HEK293 (cell line): Measurements from ENCODE around the gene COL1A1.
A peak's percentile ranks its signal among the peaks of the same experiment; 100 is the strongest.

ENCODE experiments used
- EGR2 ChIP-seq: fragments of 450-650 bp; formaldehyde crosslinking; IDR thresholded peaks from 2 replicates; pipeline ENCODE4 v1.5.1; 2016; ENCODE audit warnings: low read depth, missing biosample characterization, missing genetic modification characterization
- ELK4 ChIP-seq: IDR thresholded peaks from 2 replicates; pipeline ENCODE4 v1.6.1; 2011; ENCODE audit warnings: mild to moderate bottlenecking, low read depth, low read length, borderline replicate concordance
- GFI1B ChIP-seq: fragments of 450-650 bp; formaldehyde crosslinking; IDR thresholded peaks from 2 replicates; pipeline ENCODE4 v1.5.1; 2016; ENCODE audit warnings: missing biosample characterization, missing genetic modification characterization
- HIC1 ChIP-seq: fragments of 450-650 bp; formaldehyde crosslinking; IDR thresholded peaks from 2 replicates; pipeline ENCODE4 v1.5.1; 2016; ENCODE audit warnings: missing biosample characterization, missing genetic modification characterization
- KLF8 ChIP-seq: fragments of 450-650 bp; formaldehyde crosslinking; IDR thresholded peaks from 2 replicates; pipeline ENCODE4 v1.5.1; 2016; ENCODE audit warnings: missing biosample characterization, missing genetic modification characterization
- OVOL3 ChIP-seq: fragments of 450-650 bp; formaldehyde crosslinking; IDR thresholded peaks from 2 replicates; pipeline ENCODE4 v1.5.1; 2016; ENCODE audit warnings: missing biosample characterization, missing genetic modification characterization
- PATZ1 ChIP-seq: fragments of 450-650 bp; formaldehyde crosslinking; IDR thresholded peaks from 2 replicates; pipeline ENCODE4 v1.5.1; 2016; ENCODE audit warnings: missing biosample characterization, missing genetic modification characterization
- PRDM2 ChIP-seq: fragments of 450-650 bp; formaldehyde crosslinking; IDR thresholded peaks from 2 replicates; pipeline ENCODE4 v1.5.1; 2016; ENCODE audit warnings: missing biosample characterization, missing genetic modification characterization, borderline replicate concordance
- ZFP41 ChIP-seq: fragments of 450-650 bp; formaldehyde crosslinking; IDR thresholded peaks from 2 replicates; pipeline ENCODE4 v1.5.1; 2016; ENCODE audit warnings: missing biosample characterization, missing genetic modification characterization, borderline replicate concordance
- ZNF146 ChIP-seq: fragments of 450-650 bp; formaldehyde crosslinking; IDR thresholded peaks from 2 replicates; pipeline ENCODE4 v1.5.1; 2016; ENCODE audit warnings: missing biosample characterization, missing genetic modification characterization
- ZNF211 ChIP-seq: fragments of 450-650 bp; formaldehyde crosslinking; IDR thresholded peaks from 2 replicates; pipeline ENCODE4 v1.5.1; 2016; ENCODE audit warnings: low read depth, missing biosample characterization, missing genetic modification characterization
- ZNF223 ChIP-seq: fragments of 450-650 bp; formaldehyde crosslinking; IDR thresholded peaks from 2 replicates; pipeline ENCODE4 v1.5.1; 2016; ENCODE audit warnings: missing biosample characterization, missing genetic modification characterization
- ZNF248 ChIP-seq: fragments of 450-650 bp; formaldehyde crosslinking; IDR thresholded peaks from 2 replicates; pipeline ENCODE4 v1.5.1; 2017; ENCODE audit warnings: missing biosample characterization, missing genetic modification characterization
- ZNF266 ChIP-seq: fragments of 450-650 bp; formaldehyde crosslinking; IDR thresholded peaks from 2 replicates; pipeline ENCODE4 v1.5.1; 2016; ENCODE audit warnings: missing biosample characterization, missing genetic modification characterization, low read depth
- ZNF354C ChIP-seq: fragments of 450-650 bp; formaldehyde crosslinking; IDR thresholded peaks from 2 replicates; pipeline ENCODE4 v1.5.1; 2016; ENCODE audit warnings: missing biosample characterization, missing genetic modification characterization, low read depth, borderline replicate concordance
- ZNF391 ChIP-seq: fragments of 450-650 bp; formaldehyde crosslinking; IDR thresholded peaks from 2 replicates; pipeline ENCODE4 v1.5.1; 2016; ENCODE audit warnings: low read depth, missing biosample characterization, missing genetic modification characterization, borderline replicate concordance
- ZNF521 ChIP-seq: fragments of 450-650 bp; formaldehyde crosslinking; IDR thresholded peaks from 2 replicates; pipeline ENCODE4 v1.5.1; 2017; ENCODE audit warnings: missing biosample characterization, mild to moderate bottlenecking, missing genetic modification characterization
- ZNF529 ChIP-seq: fragments of 450-650 bp; formaldehyde crosslinking; IDR thresholded peaks from 2 replicates; pipeline ENCODE4 v1.5.1; 2017; ENCODE audit warnings: missing genetic modification characterization, missing biosample characterization; ENCODE audit not compliant: insufficient replicate concordance
- ZNF555 ChIP-seq: fragments of 450-650 bp; formaldehyde crosslinking; conservative IDR thresholded peaks from 2 replicates; pipeline ENCODE4 v1.5.1; 2017; ENCODE audit warnings: missing biosample characterization, mild to moderate bottlenecking, missing genetic modification characterization, inconsistent platforms
- ZNF580 ChIP-seq: fragments of 450-650 bp; formaldehyde crosslinking; IDR thresholded peaks from 2 replicates; pipeline ENCODE4 v1.5.1; 2016; ENCODE audit warnings: missing biosample characterization, missing genetic modification characterization
- ZNF621 ChIP-seq: fragments of 450-650 bp; formaldehyde crosslinking; IDR thresholded peaks from 2 replicates; pipeline ENCODE4 v1.5.1; 2017; ENCODE audit warnings: missing biosample characterization, missing genetic modification characterization
- ZNF624 ChIP-seq: fragments of 450-650 bp; formaldehyde crosslinking; IDR thresholded peaks from 2 replicates; pipeline ENCODE4 v1.5.1; 2017; ENCODE audit warnings: missing biosample characterization, missing genetic modification characterization
- ZNF629 ChIP-seq: fragments of 450-650 bp; formaldehyde crosslinking; IDR thresholded peaks from 2 replicates; pipeline ENCODE4 v1.5.1; 2017; ENCODE audit warnings: missing biosample characterization, missing genetic modification characterization
- ZNF670 ChIP-seq: fragments of 450-650 bp; formaldehyde crosslinking; IDR thresholded peaks from 2 replicates; pipeline ENCODE4 v1.5.1; 2016; ENCODE audit warnings: missing biosample characterization, missing genetic modification characterization, low read depth
- ZNF707 ChIP-seq: fragments of 450-650 bp; formaldehyde crosslinking; IDR thresholded peaks from 2 replicates; pipeline ENCODE4 v1.5.1; 2016; ENCODE audit warnings: missing biosample characterization, missing genetic modification characterization
- ZNF747 ChIP-seq: fragments of 450-650 bp; formaldehyde crosslinking; IDR thresholded peaks from 2 replicates; pipeline ENCODE4 v1.5.1; 2016; ENCODE audit warnings: missing biosample characterization, missing genetic modification characterization
- ZNF776 ChIP-seq: fragments of 450-650 bp; formaldehyde crosslinking; IDR thresholded peaks from 2 replicates; pipeline ENCODE4 v1.5.0; 2017; ENCODE audit warnings: missing biosample characterization, missing genetic modification characterization, borderline replicate concordance
- ZNF791 ChIP-seq: fragments of 450-650 bp; formaldehyde crosslinking; IDR thresholded peaks from 2 replicates; pipeline ENCODE4 v1.5.1; 2016; ENCODE audit warnings: missing biosample characterization, missing genetic modification characterization

COL1A1 gene

GRCh38 chr17:50139950-50140885 lies 61.2 kb downstream of the COL1A1 start (continued):
- TF ChIP-seq PRDM2, result no peak
- no peak for TF ChIP-seq ZNF624 (tag by site-specific recombination)
- no peak for TF ChIP-seq ZNF776 (tag by site-specific recombination)
- no peak for TF ChIP-seq ZFP41 (tag by site-specific recombination)
- no peak for TF ChIP-seq ZNF146 (tag by site-specific recombination)
- TF ChIP-seq ZNF223 (tag by site-specific recombination), result no peak
- no peak for TF ChIP-seq EGR2 (tag by site-specific recombination)
- TF ChIP-seq KLF8 (tag by site-specific recombination), result peak; percentile 89
- TF ChIP-seq GFI1B (tag by site-specific recombination), result no peak
- TF ChIP-seq ZNF621 (tag by site-specific recombination), result no peak
- TF ChIP-seq ZNF747, result no peak
- TF ChIP-seq ZNF391 (tag by site-specific recombination), result no peak
- no peak for TF ChIP-seq ZNF211 (tag by site-specific recombination)
- peak; percentile 80 for TF ChIP-seq PATZ1 (tag by site-specific recombination)
- no peak for TF ChIP-seq ZNF354C (tag by site-specific recombination)
- TF ChIP-seq ZNF791 (tag by site-specific recombination), result no peak
- TF ChIP-seq ELK4, result no peak
- TF ChIP-seq ZNF266 (tag by site-specific recombination), result no peak
- TF ChIP-seq HIC1 (tag by site-specific recombination), result peak; percentile 46; the same call in 1 of the 2 replicates
- TF ChIP-seq ZNF521 (tag by site-specific recombination), result no peak
- no peak for TF ChIP-seq ZNF529 (tag by site-specific recombination)
- TF ChIP-seq ZNF707 (tag by site-specific recombination), result no peak
- no peak for TF ChIP-seq ZNF555 (tag by site-specific recombination)
- no peak for TF ChIP-seq ZNF248 (tag by site-specific recombination)
- TF ChIP-seq ZNF629 (tag by site-specific recombination), result peak; percentile 77
- TF ChIP-seq ZNF580 (tag by site-specific recombination), result peak; percentile 62; the same call in 1 of the 2 replicates
- no peak for TF ChIP-seq OVOL3 (tag by site-specific recombination)
- no peak for TF ChIP-seq ZNF670
